ENCODE results near the gene AFAP1L1. TPM values are rescaled to one million over a fixed set of nuclear protein-coding genes. Genes with fewer than 3 reads are reported as not detected.

The AFAP1L1 gene
- total and polyA plus RNA-seq, 2 donors (not counting 3 experiments of a cell fraction or from before 2014, with no cell fraction given) = 7.9 to 73.2 TPM

DNA sequence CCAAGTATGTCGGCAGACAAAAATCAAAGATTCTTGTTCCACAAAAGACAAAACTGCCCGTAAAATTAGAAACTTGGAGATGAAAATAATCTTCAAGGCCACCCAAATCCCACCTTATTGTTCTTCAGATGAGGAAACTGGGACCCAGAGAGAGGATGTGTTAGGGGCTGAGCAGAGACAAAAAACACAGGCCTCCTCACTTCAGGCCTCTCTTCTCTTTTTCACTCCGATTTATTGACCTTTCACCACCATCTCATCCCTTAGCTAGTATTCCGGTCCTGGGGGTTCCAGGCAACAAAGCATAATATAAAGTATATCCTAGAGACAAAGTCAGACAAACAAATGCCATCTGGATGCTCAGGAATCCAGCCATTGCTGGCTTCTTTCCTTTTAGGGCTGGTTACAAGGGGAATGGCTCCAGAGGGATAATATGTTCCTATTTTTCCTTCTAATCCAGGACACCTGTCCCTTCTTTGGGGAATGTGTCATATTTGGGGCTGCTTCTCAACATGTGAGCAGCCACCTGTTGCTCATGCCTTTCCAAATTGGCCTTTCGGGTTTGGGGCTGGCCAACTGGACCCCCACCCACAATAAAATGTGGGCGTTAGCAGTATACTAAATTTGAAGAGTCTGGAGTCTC is 42.2 kb upstream of the AFAP1L1 start:
- TF ChIP-seq JUN (IDR thresholded peaks at IDR 0.05; ENCODE audit: borderline replicate concordance, insufficient read depth, insufficient read length, low read depth) = no peak
- TF ChIP-seq EZH2 (IDR thresholded peaks at IDR 0.05; ENCODE audit: borderline replicate concordance, low read depth, low read length, severe bottlenecking) = no peak
- TF ChIP-seq, protein P1, sequence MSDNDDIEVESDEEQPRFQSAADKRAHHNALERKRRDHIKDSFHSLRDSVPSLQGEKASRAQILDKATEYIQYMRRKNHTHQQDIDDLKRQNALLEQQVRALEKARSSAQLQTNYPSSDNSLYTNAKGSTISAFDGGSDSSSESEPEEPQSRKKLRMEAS (IDR thresholded peaks at IDR 0.05; ENCODE audit: insufficient read depth, insufficient read length) = no peak
- no peak for TF ChIP-seq FOS (IDR thresholded peaks at IDR 0.05; ENCODE audit: borderline replicate concordance, insufficient read depth, low read length)
- TF ChIP-seq MYC (IDR thresholded peaks at IDR 0.05; ENCODE audit: low read depth, low read length) = no peak
- no peak for TF ChIP-seq POLR2AphosphoS5 (IDR thresholded peaks at IDR 0.05; ENCODE audit: insufficient read depth, low read depth, low read length)
- TF ChIP-seq, protein P2, sequence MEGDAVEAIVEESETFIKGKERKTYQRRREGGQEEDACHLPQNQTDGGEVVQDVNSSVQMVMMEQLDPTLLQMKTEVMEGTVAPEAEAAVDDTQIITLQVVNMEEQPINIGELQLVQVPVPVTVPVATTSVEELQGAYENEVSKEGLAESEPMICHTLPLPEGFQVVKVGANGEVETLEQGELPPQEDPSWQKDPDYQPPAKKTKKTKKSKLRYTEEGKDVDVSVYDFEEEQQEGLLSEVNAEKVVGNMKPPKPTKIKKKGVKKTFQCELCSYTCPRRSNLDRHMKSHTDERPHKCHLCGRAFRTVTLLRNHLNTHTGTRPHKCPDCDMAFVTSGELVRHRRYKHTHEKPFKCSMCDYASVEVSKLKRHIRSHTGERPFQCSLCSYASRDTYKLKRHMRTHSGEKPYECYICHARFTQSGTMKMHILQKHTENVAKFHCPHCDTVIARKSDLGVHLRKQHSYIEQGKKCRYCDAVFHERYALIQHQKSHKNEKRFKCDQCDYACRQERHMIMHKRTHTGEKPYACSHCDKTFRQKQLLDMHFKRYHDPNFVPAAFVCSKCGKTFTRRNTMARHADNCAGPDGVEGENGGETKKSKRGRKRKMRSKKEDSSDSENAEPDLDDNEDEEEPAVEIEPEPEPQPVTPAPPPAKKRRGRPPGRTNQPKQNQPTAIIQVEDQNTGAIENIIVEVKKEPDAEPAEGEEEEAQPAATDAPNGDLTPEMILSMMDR (IDR thresholded peaks at IDR 0.05; ENCODE audit: extremely low read depth in 1 of 2, insufficient read depth in 1 of 2, low read depth in 1 of 2, low read length in 2 of 2) = no peak
- TF ChIP-seq GATA2 (IDR thresholded peaks at IDR 0.05; ENCODE audit: insufficient read depth, insufficient read length, low read depth, low read length) = no peak
- no peak for TF ChIP-seq POLR2A (IDR thresholded peaks at IDR 0.05; ENCODE audit: low read depth, low read length)
- H3K4me1 ChIP-seq (ENCODE audit: control insufficient read depth, extremely low read depth, insufficient read depth, low read length) = peaks cover 30% of the 10 kb centered on the region
- H3K9me3 ChIP-seq (replicated peaks; ENCODE audit: control insufficient read depth, insufficient read depth, low read length) = no peaks in the 10 kb centered on the region
- H2AFZ ChIP-seq (ENCODE audit: low read depth, low read length) = peak overlapping the region; percentile 28
- dilution Hi-C loops (cut with MboI; ENCODE audit: extremely low pct_ligation_motif_present, low sequenced_read_pairs) (no loop called here), intact Hi-C loops (cut with micrococcal nuclease) (loop anchor here (1.0 to 5.0 kb wide), 9 partner anchors 43 to 495 kb away; partner anchors contain the start of gene ABLIM3)
- H4K20me1 ChIP-seq (replicated peaks; ENCODE audit: control insufficient read depth, extremely low read depth, insufficient read depth, low read length) = no peaks in the 10 kb centered on the region
- H3K4me2 ChIP-seq (ENCODE audit: insufficient read depth, low read length) = peak overlapping the region; percentile 19
- DNase-seq (ENCODE audit: low read depth, low spot score) (no peak), FAIRE-seq (no peak)
- no peaks in the 10 kb centered on the region for H3K9me1 ChIP-seq (replicated peaks; ENCODE audit: control insufficient read depth, extremely low read depth, insufficient read depth, low read length)
- H3K27ac ChIP-seq (ENCODE audit: insufficient read depth, low read depth, low read length) = peak overlapping the region; percentile 42
- ChIA-PET CTCF (interaction anchor here (0.9 to 9.4 kb wide), 26 partner anchors 9 to 488 kb away, joined by 3 to 238 read pairs (median 5); partner anchors contain the start of gene ABLIM3), POLR2A (interaction anchor here (1.4 kb wide), 1 partner anchor 88 kb away, joined by 7 read pairs; the partner anchor contains the start of gene ABLIM3)
- no TSS peak for BruUV-seq (replicated peaks)
- H3K36me3 ChIP-seq (ENCODE audit: control insufficient read depth in 2 of 2, extremely low read depth in 1 of 2, insufficient read depth in 2 of 2, low read length in 2 of 2) = peaks cover 1 to 3% of the 10 kb centered on the region in 2 experiments
- H3K79me2 ChIP-seq (ENCODE audit: control insufficient read depth, insufficient read depth, low read length) = no peaks in the 10 kb centered on the region
- H3K27me3 ChIP-seq (ENCODE audit: control insufficient read depth in 2 of 2, insufficient read depth in 2 of 2, low read length in 2 of 2) = no peaks in the 10 kb centered on the region
- H3K4me3 ChIP-seq (replicated peaks in 1 of 3; ENCODE audit: insufficient read depth in 1 of 3, low read depth in 1 of 3, low read length in 3 of 3) = no peak overlapping the region
- peak overlapping the region; percentile 36 for H3K9ac ChIP-seq (replicated peaks; ENCODE audit: extremely low read depth, insufficient read depth, low read length)
